ENCODE measurements around the gene VPS4B. TPM values are rescaled to one million over a fixed set of nuclear protein-coding genes. Genes with fewer than 3 reads are reported as not detected.

The VPS4B gene
- total RNA-seq, 3 donors from 2014 or later, result 83.8 to 167 (median 116) TPM

GRCh38 chr18:63433334-63433866, 11.1 kb upstream of the VPS4B start:
- no peak for TF ChIP-seq CTCF (IDR thresholded peaks at IDR 0.05)
- no peak for DNase-seq
- H3K4me3 ChIP-seq, result no peak overlapping the region
- no peaks in the 10 kb centered on the region for H3K4me1 ChIP-seq (ENCODE audit: low read depth)
- no peak for ATAC-seq
- intact Hi-C loops (cut with DNase I, micrococcal nuclease), result loop anchor here in 1 of 2 donors (10.0 kb wide), 1 partner anchor 289 kb away; no protein-coding TSS in a partner anchor
- no peaks in the 10 kb centered on the region for H3K9me3 ChIP-seq
- H3K36me3 ChIP-seq (ENCODE audit: low read depth), result no peaks in the 10 kb centered on the region

DNA sequence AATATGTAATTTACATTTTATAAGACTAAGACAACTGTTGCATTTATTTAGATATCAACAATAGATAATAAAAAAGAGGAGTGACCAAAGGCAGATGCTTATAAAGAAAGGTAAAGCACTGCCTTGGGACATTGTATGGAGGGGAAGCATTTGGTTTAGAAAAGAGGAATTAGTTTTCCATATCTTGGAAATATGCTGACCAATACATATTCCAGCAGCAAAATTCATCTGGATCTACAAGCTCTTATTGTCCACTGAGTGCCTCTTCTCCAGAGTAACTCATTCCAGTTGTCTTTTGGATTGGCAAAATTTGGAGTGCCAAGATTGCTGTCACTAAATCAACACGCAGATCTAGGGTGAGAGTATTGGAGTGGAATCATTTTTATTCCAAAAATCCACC, 8.9 kb upstream of the VPS4B start:
- Histone ChIP-seq H3K36me3 (ENCODE audit: low read depth) (no peaks in the 10 kb centered on the region), H3K4me3 (no peak overlapping the region), H3K4me1 (ENCODE audit: low read depth) (no peaks in the 10 kb centered on the region), H3K9me3 (no peaks in the 10 kb centered on the region)
- no peak for TF ChIP-seq CTCF (IDR thresholded peaks at IDR 0.05)
- DNase-seq, result no peak
- intact Hi-C loops (cut with DNase I, micrococcal nuclease), result loop anchor here in 1 of 2 donors (10.0 kb wide), 1 partner anchor 286 kb away; no protein-coding TSS in a partner anchor
- ATAC-seq, result no peak

- Histone ChIP-seq H3K4me3 (no peak overlapping the region), H3K4me1 (ENCODE audit: low read depth) (no peaks in the 10 kb centered on the region), H3K36me3 (ENCODE audit: low read depth) (no peaks in the 10 kb centered on the region), H3K9me3 (no peaks in the 10 kb centered on the region)
- no peak for DNase-seq
- intact Hi-C loops (cut with DNase I, micrococcal nuclease), result loop anchor here in 1 of 2 donors (10.0 kb wide), 1 partner anchor 286 kb away; no protein-coding TSS in a partner anchor
- no peak for ATAC-seq
- TF ChIP-seq CTCF (IDR thresholded peaks at IDR 0.05), result no peak
Measured at GRCh38 chr18:63430526-63430925, 8.2 kb upstream of the VPS4B start.

GRCh38 chr18:63427558-63427957, 5.3 kb upstream of the VPS4B start:
- peak in 1 of 3 donors; percentile 32 for DNase-seq
- Histone ChIP-seq H3K36me3 (ENCODE audit: low read depth) (no peaks in the 10 kb centered on the region), H3K4me3 (no peak overlapping the region), H3K9me3 (no peaks in the 10 kb centered on the region), H3K4me1 (ENCODE audit: low read depth) (peaks cover 5% of the 10 kb centered on the region)
- no peak for TF ChIP-seq CTCF (IDR thresholded peaks at IDR 0.05)
- peak; percentile 83 for ATAC-seq
- intact Hi-C loops (cut with DNase I, micrococcal nuclease), result no loop called here

DNA sequence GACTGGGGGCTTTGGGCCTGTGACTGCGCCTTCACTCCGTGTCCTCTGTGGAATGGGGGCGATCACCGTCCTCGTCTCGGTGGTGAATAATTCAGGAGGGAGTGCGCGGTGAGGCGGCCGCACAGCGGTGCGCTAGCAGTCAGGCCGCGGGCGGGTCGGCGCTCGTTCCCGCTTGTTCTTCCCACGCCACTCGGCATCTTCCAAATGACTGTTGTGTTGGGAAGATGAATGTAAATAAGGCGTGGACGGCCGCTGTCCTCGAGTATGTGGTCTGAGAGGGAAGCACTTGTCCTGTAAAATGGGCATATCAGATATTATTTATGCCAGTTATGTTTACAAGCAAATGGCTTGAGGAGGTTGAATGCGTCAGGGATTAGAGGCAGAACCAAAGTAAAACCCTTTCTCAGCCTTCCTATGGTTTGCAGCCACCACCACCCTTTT, 608 bp upstream of the VPS4B start:
- TF ChIP-seq CTCF (IDR thresholded peaks at IDR 0.05), result no peak
- ATAC-seq (peak; percentile 27), DNase-seq (no peak)
- Histone ChIP-seq H3K36me3 (ENCODE audit: low read depth) (no peaks in the 10 kb centered on the region), H3K4me1 (ENCODE audit: low read depth) (peaks cover 17% of the 10 kb centered on the region), H3K4me3 (peak overlapping the region; percentile 90), H3K9me3 (no peaks in the 10 kb centered on the region)
- intact Hi-C loops (cut with DNase I, micrococcal nuclease), result no loop called here
